IMR-90 (cell line): ENCODE data around the gene NSUN7. TPM values are rescaled to one million over a fixed set of nuclear protein-coding genes. Genes with fewer than 3 reads are reported as not detected.

Source experiments
- ATAC-seq: fragments of 200-7000 bp; cut with Tn5 transposase; 2 replicates; pipeline ENCODE4 v1.9.1; 2020; ENCODE audit warnings: low read depth, mild to moderate bottlenecking, moderate library complexity
- BruUV-seq: library from RNA; stranded (reverse); fragments of 400-500 nt; replicated peaks from 2 replicates; lab custom pipeline; 2021; lab: Mats Ljungman, UMichigan
- CTCF ChIA-PET: fragments of 300-600 bp; formaldehyde crosslinking; extraction: SDS; loops from one replicate; lab custom pipeline; 2021; ENCODE audit warnings: antibody characterized with exemption; lab: Yijun Ruan, JAX
- POLR2A ChIA-PET: fragments of 300-600 bp; sonication (Branson Sonifier 250); formaldehyde crosslinking; loops from one replicate; lab custom pipeline; 2022; ENCODE audit warnings: antibody characterized with exemption; ENCODE audit not compliant: unreplicated experiment; lab: Charles Lee
- DNase-seq: peaks from one replicate; pipeline ENCODE4 v3.0.0; 2013
- H2AFZ ChIP-seq: replicated peaks from 2 replicates; pipeline ENCODE3; 2013; ENCODE audit warnings: low read length, mild to moderate bottlenecking; ENCODE audit not compliant: poor library complexity
- H2AK5ac ChIP-seq: 2 replicates; pipeline ENCODE4 v1.6.1; 2013; ENCODE audit warnings: low read depth, low read length, inconsistent platforms
- H2AK9ac ChIP-seq: replicated peaks from 2 replicates; pipeline ENCODE3; 2013; ENCODE audit warnings: mild to moderate bottlenecking, low read depth, low read length, moderate library complexity; ENCODE audit not compliant: poor library complexity
- H2BK120ac ChIP-seq: 2 replicates; pipeline ENCODE4 v1.6.1; 2013; ENCODE audit warnings: low read depth, low read length, inconsistent platforms
- H2BK15ac ChIP-seq: 3 replicates; pipeline ENCODE4 v1.6.1; 2013; ENCODE audit warnings: low read depth, low read length, inconsistent platforms
- H2BK20ac ChIP-seq: 2 replicates; pipeline ENCODE4 v1.6.1; 2013; ENCODE audit warnings: low read depth, mild to moderate bottlenecking, inconsistent platforms, low read length, moderate library complexity
- H2BK5ac ChIP-seq: 2 replicates; pipeline ENCODE4 v1.6.1; 2013; ENCODE audit warnings: mild to moderate bottlenecking, low read depth, low read length, inconsistent platforms; ENCODE audit not compliant: poor library complexity, severe bottlenecking
- H3K14ac ChIP-seq: replicated peaks from 2 replicates; pipeline ENCODE4 v1.6.1; 2013; ENCODE audit warnings: low read depth, low read length, inconsistent platforms
- H3K18ac ChIP-seq: 2 replicates; pipeline ENCODE4 v1.6.1; 2013; ENCODE audit warnings: low read depth, low read length, control low read depth
- H3K23ac ChIP-seq: 2 replicates; pipeline ENCODE4 v1.6.1; 2013; ENCODE audit warnings: low read depth, low read length, inconsistent platforms
- H3K27ac ChIP-seq: 2 replicates; pipeline ENCODE4 v1.5.1; 2013; ENCODE audit warnings: mild to moderate bottlenecking, control low read depth, low read length; ENCODE audit not compliant: insufficient read depth
- H3K27me3 ChIP-seq: 2 replicates; pipeline ENCODE4 v1.6.1; 2013; ENCODE audit warnings: low read length; ENCODE audit not compliant: control insufficient read depth, insufficient read depth
- H3K36me3 ChIP-seq: 2 replicates; pipeline ENCODE4 v1.6.1; 2013; ENCODE audit warnings: low read length, mixed read lengths; ENCODE audit not compliant: control insufficient read depth, insufficient read depth
- H3K4ac ChIP-seq: 2 replicates; pipeline ENCODE4 v1.6.1; 2013; ENCODE audit warnings: low read depth, low read length, inconsistent platforms
- H3K4me1 ChIP-seq: 2 replicates; pipeline ENCODE4 v1.6.1; 2013; ENCODE audit warnings: low read length, mixed read lengths; ENCODE audit not compliant: control insufficient read depth, insufficient read depth
- H3K4me2 ChIP-seq: 2 replicates; pipeline ENCODE4 v1.6.1; 2013; ENCODE audit warnings: low read depth, mild to moderate bottlenecking, control low read depth, low read length, moderate library complexity
- H3K4me3 ChIP-seq: 2 replicates; pipeline ENCODE4 v1.5.1; 2013; ENCODE audit warnings: low read depth, mild to moderate bottlenecking, control low read depth, low read length, moderate library complexity; ENCODE audit not compliant: insufficient read depth
- H3K56ac ChIP-seq: 2 replicates; pipeline ENCODE4 v1.6.1; 2013; ENCODE audit warnings: low read length, inconsistent platforms; ENCODE audit not compliant: insufficient read depth; ENCODE audit errors: extremely low read depth
- H3K79me1 ChIP-seq, 2 experiments: 2 replicates each; pipeline ENCODE4 v1.6.1; 2013; ENCODE audit warnings: low read length in 2 of 2, inconsistent platforms in 1 of 2, low read depth in 1 of 2
- H3K9ac ChIP-seq: 2 replicates; pipeline ENCODE4 v1.6.1; 2013; ENCODE audit warnings: low read depth, low read length, control low read depth
- H3K9me1 ChIP-seq: 2 replicates; pipeline ENCODE4 v1.6.1; 2013; ENCODE audit warnings: low read length, inconsistent platforms; ENCODE audit not compliant: insufficient read depth
- H3K9me3 ChIP-seq: 2 replicates; pipeline ENCODE4 v1.6.1; 2013; ENCODE audit warnings: low read length; ENCODE audit not compliant: control insufficient read depth, insufficient read depth
- H4K20me1 ChIP-seq: 2 replicates; pipeline ENCODE4 v1.6.1; 2013; ENCODE audit warnings: low read length, inconsistent platforms; ENCODE audit not compliant: insufficient read depth
- H4K5ac ChIP-seq: 2 replicates; pipeline ENCODE4 v1.6.1; 2013; ENCODE audit warnings: mild to moderate bottlenecking, low read depth, low read length, control low read depth
- H4K8ac ChIP-seq, 2 experiments: 2 replicates each; pipeline ENCODE4 v1.6.1; 2013; ENCODE audit warnings: low read depth in 2 of 2, low read length in 2 of 2, control low read depth in 1 of 2, inconsistent platforms in 1 of 2
- H4K91ac ChIP-seq: 2 replicates; pipeline ENCODE4 v1.6.1; 2013; ENCODE audit warnings: low read depth, low read length, inconsistent platforms; ENCODE audit not compliant: insufficient read depth
- BHLHE40 ChIP-seq: fragments of 150-350 bp; IDR thresholded peaks from 2 replicates; pipeline ENCODE4 v1.6.1; 2016; ENCODE audit warnings: mild to moderate bottlenecking, low read depth, low read length
- CEBPB ChIP-seq: IDR thresholded peaks from 2 replicates; pipeline ENCODE4 v1.6.1; 2012; ENCODE audit warnings: low read depth, low read length, improper control_type of control experiment
- CHD1 ChIP-seq: IDR thresholded peaks from 2 replicates; pipeline ENCODE4 v1.6.1; 2012; ENCODE audit warnings: low read depth, low read length, improper control_type of control experiment
- FOS ChIP-seq: fragments of 150-350 bp; IDR thresholded peaks from 2 replicates; pipeline ENCODE4 v1.6.1; 2016; ENCODE audit warnings: low read depth, low read length
- MAFK ChIP-seq: IDR thresholded peaks from 2 replicates; pipeline ENCODE4 v1.6.1; 2012; ENCODE audit warnings: low read depth, low read length, improper control_type of control experiment
- MAZ ChIP-seq: IDR thresholded peaks from 2 replicates; pipeline ENCODE4 v1.6.1; 2012; ENCODE audit warnings: low read depth, mild to moderate bottlenecking, low read length, improper control_type of control experiment, moderate library complexity, borderline replicate concordance
- MXI1 ChIP-seq: IDR thresholded peaks from 2 replicates; pipeline ENCODE4 v1.6.1; 2012; ENCODE audit warnings: low read depth, mild to moderate bottlenecking, low read length, moderate library complexity, borderline replicate concordance
- NFE2L2 ChIP-seq: fragments of 150-350 bp; IDR thresholded peaks from 2 replicates; pipeline ENCODE4 v1.6.1; 2016; ENCODE audit warnings: low read depth, mild to moderate bottlenecking, low read length
- POLR2A ChIP-seq: IDR thresholded peaks from 2 replicates; pipeline ENCODE4 v1.6.1; 2012; ENCODE audit warnings: mild to moderate bottlenecking, low read depth, low read length
- RAD21 ChIP-seq: IDR thresholded peaks from 2 replicates; pipeline ENCODE4 v1.6.1; 2012; ENCODE audit warnings: low read length, improper control_type of control experiment
- RCOR1 ChIP-seq: IDR thresholded peaks from 2 replicates; pipeline ENCODE4 v1.6.1; 2012; ENCODE audit warnings: mild to moderate bottlenecking, low read length, improper control_type of control experiment; ENCODE audit not compliant: insufficient replicate concordance
- RFX5 ChIP-seq: IDR thresholded peaks from 2 replicates; pipeline ENCODE4 v1.8.0; 2012; ENCODE audit warnings: low read depth, mild to moderate bottlenecking, low read length, moderate library complexity
- SMC3 ChIP-seq: fragments of 150-350 bp; IDR thresholded peaks from 2 replicates; pipeline ENCODE4 v1.6.1; 2016; ENCODE audit warnings: low read depth, mild to moderate bottlenecking, antibody characterized with exemption, low read length, moderate library complexity
- WGBS, 2 experiments: methylation state at CpG; one replicate each; pipeline versions ENCODE4 v1.1.5 to v1.1.7; 2013; ENCODE audit warnings: missing lambda C conversion rate in 2 of 2; ENCODE audit not compliant: insufficient read length in 1 of 2; ENCODE audit errors: extremely low coverage in 2 of 2; 5-methylcytosine and 5-hydroxymethylcytosine counted together
- dilution Hi-C: fragments of 300-500 bp; cut with HindIII; formaldehyde crosslinking; loops from one replicate; pipeline ENCODE4 v1.14.3; 2018; ENCODE audit warnings: low sequenced_read_pairs; ENCODE audit not compliant: unreplicated experiment
- in situ Hi-C: fragments of 300-500 bp; cut with MboI; formaldehyde crosslinking; loops from 3 replicates; pipeline ENCODE4 v1.14.3; 2019; ENCODE audit warnings: low sequenced_read_pairs, inconsistent platforms, mixed read lengths
- intact Hi-C: fragments of 100-400 bp; cut with micrococcal nuclease; formaldehyde crosslinking; loops from 2 replicates; pipeline ENCODE4 v1.10.0; 2022
- polyA plus RNA-seq, 3 experiments: library from polyadenylated mRNA; depleted of rRNA; stranded (reverse); fragments of >200 nt; gene quantifications; 2 replicates each; pipeline ENCODE4 v1.2.3, GENCODE V29; 2012; ENCODE audit warnings: low replicate concordance in 1 of 3
- total RNA-seq: library from RNA; depleted of rRNA; stranded (reverse); fragments of >200 nt; gene quantifications from 2 replicates; pipeline ENCODE4 v1.2.3, GENCODE V29; 2012
- TF ChIP-seq, protein P1 (sequence below): fragments of 150-350 bp; IDR thresholded peaks from 2 replicates; pipeline ENCODE4 v1.6.1; 2016; ENCODE audit warnings: low read depth, mild to moderate bottlenecking, low read length, moderate library complexity, borderline replicate concordance
- TF ChIP-seq, protein P2 (sequence below): fragments of 150-350 bp; IDR thresholded peaks from 2 replicates; pipeline ENCODE4 v1.6.1; 2017; ENCODE audit warnings: mild to moderate bottlenecking, antibody characterized with exemption, low read length, low read depth
- TF ChIP-seq, protein P3 (sequence below): conservative IDR thresholded peaks from 2 replicates; pipeline ENCODE4 v1.5.1; 2012; ENCODE audit warnings: mild to moderate bottlenecking, low read depth, low read length, improper control_type of control experiment

Gene NSUN7
- total and polyA plus RNA-seq, 2 of the 4 experiments (the other 2 are of a cell fraction): not detected

DNA sequence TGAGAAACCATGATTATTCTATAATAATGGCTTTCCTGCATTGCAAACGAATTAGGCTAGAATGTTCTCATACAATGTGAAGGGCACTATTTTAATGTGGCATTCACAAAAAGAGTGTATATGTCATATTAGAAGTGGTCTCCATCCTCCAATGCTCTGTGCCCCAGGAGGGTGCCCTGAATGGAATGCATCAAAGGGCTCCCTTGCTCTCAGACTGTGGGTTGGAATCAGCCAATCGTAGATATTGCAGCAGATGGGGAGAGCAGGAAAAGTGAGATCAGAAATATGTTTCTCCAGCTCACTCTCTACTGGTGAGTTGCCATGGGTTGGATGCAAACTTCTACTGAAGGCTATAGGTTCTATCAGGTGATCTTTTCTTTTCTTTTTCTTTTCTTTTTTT lies 11.9 kb upstream of the NSUN7 start:
- POLR2A ChIA-PET: interaction anchor here (0.6 kb wide), 1 partner anchor 33 kb away, joined by 3 read pairs; no protein-coding TSS in a partner anchor

More for the DNA sequence above, 11.9 kb upstream of the NSUN7 start:
- Histone ChIP-seq H4K20me1 (no peaks in the 10 kb centered on the region), H3K56ac (no peak overlapping the region), H3K4me3 (no peak overlapping the region), H3K79me1 (no peaks in the 10 kb centered on the region), H2BK120ac (no peak overlapping the region), H2BK20ac (no peak overlapping the region), H2AFZ (no peak overlapping the region), H3K9me3 (no peaks in the 10 kb centered on the region), H2AK9ac (no peak overlapping the region), H3K4me1 (no peaks in the 10 kb centered on the region), H4K5ac (no peak overlapping the region), H3K27ac (no peak overlapping the region), H4K8ac (no peak overlapping the region), H3K23ac (no peak overlapping the region), H3K14ac (no peak overlapping the region), H3K9me1 (no peaks in the 10 kb centered on the region), H3K18ac (no peak overlapping the region), H3K4ac (no peak overlapping the region), H4K91ac (no peak overlapping the region), H3K4me2 (no peak overlapping the region), H3K9ac (no peak overlapping the region), H2AK5ac (no peak overlapping the region), H3K27me3 (peaks cover 6% of the 10 kb centered on the region), H2BK5ac (no peak overlapping the region), H2BK15ac (no peak overlapping the region), H3K36me3 (no peaks in the 10 kb centered on the region)
- WGBS, 2 experiments: 80% methylated on average over 1 of the region's 2 CpGs; no CpG with 5 or more reads in 1 of the 2 experiments
- in situ Hi-C loops (loop anchor here (5.0 to 25.0 kb wide), 2 partner anchors 169 to 499 kb away; no protein-coding TSS in a partner anchor), intact Hi-C loops (loop anchor here (1.0 to 10.0 kb wide), 3 partner anchors 159 to 924 kb away; partner anchors contain the start of gene UCHL1), dilution Hi-C loops (no loop called here)
- DNase-seq: no peak
- ATAC-seq: no peak
- TF ChIP-seq, protein P1, sequence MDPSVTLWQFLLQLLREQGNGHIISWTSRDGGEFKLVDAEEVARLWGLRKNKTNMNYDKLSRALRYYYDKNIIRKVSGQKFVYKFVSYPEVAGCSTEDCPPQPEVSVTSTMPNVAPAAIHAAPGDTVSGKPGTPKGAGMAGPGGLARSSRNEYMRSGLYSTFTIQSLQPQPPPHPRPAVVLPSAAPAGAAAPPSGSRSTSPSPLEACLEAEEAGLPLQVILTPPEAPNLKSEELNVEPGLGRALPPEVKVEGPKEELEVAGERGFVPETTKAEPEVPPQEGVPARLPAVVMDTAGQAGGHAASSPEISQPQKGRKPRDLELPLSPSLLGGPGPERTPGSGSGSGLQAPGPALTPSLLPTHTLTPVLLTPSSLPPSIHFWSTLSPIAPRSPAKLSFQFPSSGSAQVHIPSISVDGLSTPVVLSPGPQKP: no peak
- TF ChIP-seq MAZ (no peak), CHD1 (no peak), SMC3 (no peak), RFX5 (no peak), RCOR1 (no peak), BHLHE40 (no peak), RAD21 (no peak), POLR2A (no peak), CEBPB (no peak), MAFK (no peak), NFE2L2 (no peak), FOS (no peak), MXI1 (no peak)
- TF ChIP-seq, protein P2, sequence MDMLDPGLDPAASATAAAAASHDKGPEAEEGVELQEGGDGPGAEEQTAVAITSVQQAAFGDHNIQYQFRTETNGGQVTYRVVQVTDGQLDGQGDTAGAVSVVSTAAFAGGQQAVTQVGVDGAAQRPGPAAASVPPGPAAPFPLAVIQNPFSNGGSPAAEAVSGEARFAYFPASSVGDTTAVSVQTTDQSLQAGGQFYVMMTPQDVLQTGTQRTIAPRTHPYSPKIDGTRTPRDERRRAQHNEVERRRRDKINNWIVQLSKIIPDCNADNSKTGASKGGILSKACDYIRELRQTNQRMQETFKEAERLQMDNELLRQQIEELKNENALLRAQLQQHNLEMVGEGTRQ: no peak
- TF ChIP-seq, protein P3, sequence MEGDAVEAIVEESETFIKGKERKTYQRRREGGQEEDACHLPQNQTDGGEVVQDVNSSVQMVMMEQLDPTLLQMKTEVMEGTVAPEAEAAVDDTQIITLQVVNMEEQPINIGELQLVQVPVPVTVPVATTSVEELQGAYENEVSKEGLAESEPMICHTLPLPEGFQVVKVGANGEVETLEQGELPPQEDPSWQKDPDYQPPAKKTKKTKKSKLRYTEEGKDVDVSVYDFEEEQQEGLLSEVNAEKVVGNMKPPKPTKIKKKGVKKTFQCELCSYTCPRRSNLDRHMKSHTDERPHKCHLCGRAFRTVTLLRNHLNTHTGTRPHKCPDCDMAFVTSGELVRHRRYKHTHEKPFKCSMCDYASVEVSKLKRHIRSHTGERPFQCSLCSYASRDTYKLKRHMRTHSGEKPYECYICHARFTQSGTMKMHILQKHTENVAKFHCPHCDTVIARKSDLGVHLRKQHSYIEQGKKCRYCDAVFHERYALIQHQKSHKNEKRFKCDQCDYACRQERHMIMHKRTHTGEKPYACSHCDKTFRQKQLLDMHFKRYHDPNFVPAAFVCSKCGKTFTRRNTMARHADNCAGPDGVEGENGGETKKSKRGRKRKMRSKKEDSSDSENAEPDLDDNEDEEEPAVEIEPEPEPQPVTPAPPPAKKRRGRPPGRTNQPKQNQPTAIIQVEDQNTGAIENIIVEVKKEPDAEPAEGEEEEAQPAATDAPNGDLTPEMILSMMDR: no peak
- CTCF ChIA-PET: no interaction called here
- BruUV-seq: no TSS peak
